ENCODE measurements around the gene STAC3.
"Not testable (repeated sequence)": the region's sequence is repeated elsewhere in the genome, so short reads cannot be mapped to it uniquely, and the experiment has no call there.

The STAC3 gene

DNA sequence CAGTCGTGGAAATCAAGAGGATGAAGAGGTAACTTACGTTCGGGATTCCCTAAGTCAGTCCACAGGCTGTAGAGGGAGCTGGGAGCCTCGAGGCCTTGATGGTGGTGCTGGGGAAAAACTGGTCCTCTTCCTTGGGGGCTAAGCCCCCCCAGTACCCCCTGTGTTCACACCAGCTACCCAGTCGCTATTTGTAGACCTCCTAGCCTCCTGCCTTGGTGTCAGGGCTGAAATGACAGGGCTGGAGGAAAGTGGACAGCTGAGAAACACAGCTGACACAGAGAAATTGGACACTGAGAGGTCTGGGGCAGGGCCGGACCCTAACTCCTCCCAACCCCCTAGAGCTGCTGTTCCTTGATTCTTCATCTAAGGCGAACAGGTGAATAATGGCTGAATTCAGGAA is at the start of gene STAC3:
Gene STAC3 (minus strand): TSS at position 232 of the 400 bp plus-strand sequence. CDS start 1,551 bp downstream, outside the sequence.
- no peak for DNase-seq (ENCODE audit: low read depth)

GRCh38 chr12:57299514-57300016 is 48.6 kb upstream of the STAC3 start:
- DNase-seq (ENCODE audit: low read depth), result no peak

DNA sequence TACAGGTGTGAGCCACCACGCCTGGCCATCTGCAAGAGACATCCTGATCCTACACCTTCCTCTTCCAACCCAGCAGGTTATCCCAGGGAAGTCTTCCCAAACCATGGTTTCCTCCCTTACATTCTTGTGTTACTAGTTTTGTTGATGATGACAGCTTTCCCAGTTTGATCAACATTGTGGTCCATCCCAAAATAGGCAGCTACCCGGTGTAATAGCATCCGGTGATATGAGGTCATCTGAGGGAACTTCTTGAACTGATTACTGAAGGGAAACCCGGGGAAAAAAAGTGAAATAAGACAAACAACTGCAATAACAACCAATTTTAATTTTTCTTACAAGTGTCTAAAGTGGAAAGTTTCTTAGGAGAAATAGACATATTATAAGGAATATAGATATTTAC is 45.3 kb upstream of the STAC3 start:
- DNase-seq (ENCODE audit: low read depth), result no peak

GRCh38 chr12:57282073-57282472 is 31.1 kb upstream of the STAC3 start:
- not testable (repeated sequence) for DNase-seq (ENCODE audit: low read depth)

DNA sequence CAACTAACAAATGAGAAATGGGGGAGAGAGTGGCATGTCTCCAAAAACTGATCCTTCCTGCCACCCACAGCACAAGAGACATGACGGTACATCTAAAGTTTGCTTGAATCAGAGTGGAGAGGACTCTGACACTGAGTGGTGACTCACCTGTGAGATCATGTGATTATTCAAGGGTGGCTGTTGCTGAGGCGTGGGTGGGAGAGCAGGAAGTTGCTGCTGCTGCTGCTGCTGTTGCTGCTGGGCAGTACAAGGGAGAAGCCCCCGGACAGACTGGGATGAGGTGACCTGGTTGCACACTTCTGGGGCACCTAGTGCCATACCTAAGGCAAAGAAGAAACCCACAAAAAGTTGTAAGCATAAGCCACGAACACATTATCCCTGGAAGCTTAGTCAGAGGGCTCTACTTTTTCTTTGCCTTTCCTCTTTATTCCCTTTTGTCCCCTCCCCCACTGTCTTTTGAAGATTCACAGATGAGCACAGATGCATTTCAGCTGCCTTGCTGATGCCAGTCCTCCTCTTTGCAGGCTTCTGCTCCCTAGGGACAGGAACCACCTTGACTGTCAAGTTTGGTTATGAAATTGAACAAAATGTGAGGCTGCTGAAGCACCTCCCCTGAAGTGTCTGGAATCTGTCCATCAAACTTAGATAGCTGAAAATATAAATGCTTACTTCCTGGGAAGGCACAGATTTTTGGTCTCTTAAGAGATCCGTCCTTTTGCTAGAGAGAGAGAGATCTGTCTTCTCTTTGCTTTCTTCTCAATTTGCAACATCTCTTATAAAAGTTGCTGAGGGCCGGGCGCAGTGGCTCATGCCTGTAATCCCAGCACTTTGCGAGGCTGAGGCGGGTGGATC is 29.4 kb upstream of the STAC3 start:
- peak; percentile 43 for DNase-seq (ENCODE audit: low read depth)

DNA sequence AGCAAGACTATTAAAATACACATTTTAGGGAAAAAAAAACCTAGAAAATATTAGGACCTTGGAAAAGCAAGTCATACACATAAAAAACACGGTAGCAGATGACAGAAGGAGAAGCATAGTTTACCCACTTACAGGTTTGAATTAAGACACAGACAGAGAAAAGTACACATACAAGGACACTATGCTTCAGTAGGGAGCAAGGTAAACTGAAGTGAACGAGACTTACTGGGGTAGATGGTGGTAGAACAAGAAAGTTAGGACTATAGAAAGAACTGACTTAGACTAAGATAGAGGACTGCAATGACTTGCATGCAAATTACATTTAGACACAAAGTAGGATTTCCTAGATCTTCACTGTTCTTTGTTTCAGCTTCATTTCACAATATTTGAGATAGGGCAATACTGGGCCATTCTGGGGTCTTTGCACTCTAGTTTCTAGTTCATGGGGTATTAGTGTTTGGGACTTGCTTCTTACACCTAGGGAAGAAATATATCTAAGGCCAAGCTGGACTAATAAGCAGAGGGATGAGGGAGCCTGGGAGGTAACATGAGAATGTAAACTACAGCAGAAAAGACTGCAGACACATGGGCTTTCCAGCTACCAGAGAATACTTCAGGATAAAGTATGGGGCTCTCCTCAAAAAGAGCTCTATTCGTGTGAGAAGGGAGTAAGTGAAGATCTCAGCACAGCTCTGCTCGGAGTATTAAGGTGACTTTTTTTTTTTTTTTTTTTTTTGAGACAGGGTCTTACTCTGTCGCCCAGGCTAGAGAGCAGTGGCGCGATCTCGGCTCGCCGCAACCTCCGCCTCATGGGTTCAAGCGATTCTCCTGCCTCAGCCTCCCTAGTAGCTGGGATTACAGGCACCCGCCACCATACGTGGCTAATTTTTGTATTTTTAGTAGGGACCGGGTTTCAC is 27.7 kb upstream of the STAC3 start:
- no peak for DNase-seq (ENCODE audit: low read depth)

- no peak for DNase-seq (ENCODE audit: low read depth)
Observed at GRCh38 chr12:57276935-57277563, 26.1 kb upstream of the STAC3 start.

GRCh38 chr12:57276233-57276632 is 25.2 kb upstream of the STAC3 start:
- not testable (repeated sequence) for DNase-seq (ENCODE audit: low read depth)

DNA sequence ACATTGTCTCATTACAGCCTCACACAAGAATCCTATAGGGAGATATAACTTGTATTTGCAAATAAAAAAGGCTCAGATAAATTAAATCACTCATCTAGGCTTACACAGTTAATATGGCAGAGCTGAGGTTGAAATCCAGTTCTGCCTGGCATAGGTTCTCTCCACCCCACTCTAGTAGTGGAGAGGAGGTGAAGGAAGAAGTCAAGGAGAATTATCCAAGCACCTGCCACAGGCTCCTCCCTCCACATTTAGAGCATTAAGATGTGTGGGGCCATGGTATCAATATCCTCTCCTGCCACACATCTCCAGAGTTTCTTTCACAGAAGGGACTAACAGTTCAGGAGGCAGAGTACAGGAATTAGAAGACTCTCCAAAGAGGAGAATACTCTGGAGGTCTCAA is 22.5 kb upstream of the STAC3 start:
- DNase-seq (ENCODE audit: low read depth), result no peak

DNA sequence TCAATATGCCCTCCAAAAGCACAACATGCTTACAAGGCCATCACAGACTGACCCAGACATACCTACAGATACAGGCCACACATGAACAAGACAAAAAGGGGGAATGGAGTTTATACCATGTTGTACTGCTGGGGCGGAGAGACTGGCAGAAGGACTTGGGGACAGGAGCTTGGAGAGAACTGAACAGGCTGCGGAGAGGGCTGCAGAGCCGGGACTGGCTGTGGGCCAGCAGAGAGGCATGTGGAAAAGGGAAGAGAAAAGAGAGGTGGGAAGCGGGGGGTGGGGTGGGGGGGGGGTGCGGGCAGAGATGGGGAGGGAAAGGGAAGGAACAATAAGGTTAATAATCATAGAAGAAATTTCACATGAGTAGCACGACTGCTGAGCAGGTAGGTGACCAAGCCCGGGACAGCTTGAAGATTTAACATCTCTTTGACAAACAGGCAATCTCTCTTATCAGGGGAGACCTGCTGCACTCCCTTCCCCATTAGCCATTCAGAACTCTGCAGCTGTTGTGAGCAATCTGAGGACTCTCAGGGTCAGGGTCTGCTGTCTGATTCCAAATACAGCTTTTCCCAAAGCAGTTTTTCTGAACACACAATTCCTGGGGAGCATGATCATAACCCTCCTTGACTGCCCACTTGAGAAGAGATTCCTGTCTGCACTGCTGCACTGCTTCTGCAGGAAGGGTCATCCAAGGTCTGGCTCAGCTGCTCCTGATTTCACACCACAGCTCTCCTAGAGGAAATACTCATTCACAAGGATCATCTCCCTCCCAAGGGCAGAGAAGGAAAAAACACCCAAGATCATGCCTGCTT is 21.6 kb upstream of the STAC3 start:
- no peak for DNase-seq (ENCODE audit: low read depth)

DNA sequence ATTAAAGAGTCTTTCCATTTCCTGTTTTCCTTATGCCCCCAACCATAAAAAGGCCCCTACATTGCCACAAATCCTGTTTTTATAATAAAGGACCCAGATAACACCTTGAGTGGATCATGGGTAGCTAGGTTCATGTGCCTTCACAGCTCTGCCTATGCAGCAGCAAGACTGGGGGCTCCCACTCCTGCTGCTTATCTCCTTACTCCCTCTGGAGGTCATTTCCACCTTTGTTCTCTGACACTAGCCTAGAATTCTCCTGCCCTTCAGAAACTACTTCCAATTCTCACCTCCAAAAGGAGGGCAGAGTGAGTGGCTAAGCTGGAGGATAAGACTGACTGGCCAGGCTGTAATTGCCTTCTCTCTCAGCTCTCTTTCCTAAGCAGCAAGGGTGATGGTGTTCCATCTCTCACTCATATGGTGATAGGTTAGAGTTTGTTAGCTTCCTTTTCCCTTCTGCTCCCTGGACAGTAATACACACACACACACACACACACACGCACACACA is 20.0 kb upstream of the STAC3 start:
- no peak for DNase-seq (ENCODE audit: low read depth)

DNA sequence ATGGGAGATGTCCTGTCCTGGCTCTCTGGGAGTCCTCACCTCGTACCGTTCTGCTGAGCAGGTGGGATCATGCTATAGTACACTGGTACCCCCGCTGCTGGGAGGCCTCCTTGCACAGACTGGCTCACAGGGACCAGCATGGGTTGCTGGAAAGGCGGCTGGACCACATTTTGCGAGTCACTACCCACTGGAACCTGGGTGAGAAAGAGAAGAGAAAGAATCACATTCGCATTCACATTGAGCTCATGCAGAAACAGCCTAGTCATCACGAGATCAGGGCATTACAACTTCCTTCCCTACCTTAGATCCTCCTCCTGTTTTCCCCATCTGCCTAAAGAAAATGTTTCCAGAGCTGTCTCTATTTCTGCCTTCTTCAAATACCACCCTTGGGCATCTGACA is 17.3 kb upstream of the STAC3 start:
- no peak for DNase-seq (ENCODE audit: low read depth)

GRCh38 chr12:57266681-57267080 is 15.7 kb upstream of the STAC3 start:
- no peak for DNase-seq (ENCODE audit: low read depth)

- no peak for DNase-seq (ENCODE audit: low read depth)
Observed at GRCh38 chr12:57263096-57263495, 12.1 kb upstream of the STAC3 start.

DNA sequence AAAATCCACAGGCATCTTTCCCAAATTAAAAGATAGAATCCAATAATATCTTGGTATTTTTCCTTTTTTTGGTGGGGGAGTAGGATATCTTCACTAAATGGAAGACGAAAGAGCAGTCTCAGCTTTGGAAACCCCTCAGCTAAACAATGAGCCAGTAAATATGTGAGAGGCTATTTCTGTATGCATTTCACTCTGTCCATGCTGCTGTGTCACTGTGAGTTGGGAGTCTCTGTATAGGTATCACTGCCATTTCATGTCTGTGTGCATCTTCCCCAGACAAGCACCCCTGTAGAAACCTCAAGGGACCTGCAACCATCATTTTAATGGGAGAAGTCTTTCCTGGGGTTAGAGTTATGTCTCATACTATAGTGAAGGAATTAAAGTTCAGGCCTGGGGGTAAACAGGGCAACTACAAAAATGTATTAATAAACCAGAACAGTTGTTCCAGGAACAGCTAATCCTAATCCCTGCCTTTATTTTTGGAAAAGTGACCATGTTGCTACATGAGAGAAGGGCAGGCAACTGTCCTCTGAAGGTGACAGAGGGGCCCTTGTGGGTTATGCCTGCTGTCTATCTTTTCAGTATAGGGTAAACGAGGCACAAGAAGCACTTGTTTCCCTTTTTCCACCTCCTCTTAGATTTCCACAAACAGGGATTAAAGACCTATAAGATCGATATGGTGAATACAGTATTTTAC is 11.3 kb upstream of the STAC3 start:
- no peak for DNase-seq (ENCODE audit: low read depth)

DNA sequence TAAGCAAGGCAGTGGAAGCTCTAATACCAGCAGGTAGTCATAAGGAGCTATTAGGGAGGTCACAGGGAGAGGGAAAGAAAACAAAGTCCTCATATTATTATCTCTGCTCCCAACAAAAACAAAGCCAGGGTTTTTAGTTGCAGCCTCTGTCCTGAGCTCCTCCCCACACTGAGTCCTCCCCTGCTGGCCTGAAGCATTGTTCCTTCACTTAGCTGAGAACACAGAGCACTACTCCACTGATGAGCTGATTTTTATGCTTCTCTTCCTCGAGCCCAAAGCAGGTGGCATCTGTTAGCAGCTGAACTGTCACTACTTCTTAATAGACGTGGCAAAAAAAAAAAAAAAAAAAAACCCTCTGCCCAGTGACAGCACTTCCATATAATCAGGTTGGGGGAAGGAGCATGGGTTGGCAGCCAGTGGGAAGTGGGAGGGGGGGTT is 10.5 kb upstream of the STAC3 start:
- DNase-seq (ENCODE audit: low read depth), result no peak

DNA sequence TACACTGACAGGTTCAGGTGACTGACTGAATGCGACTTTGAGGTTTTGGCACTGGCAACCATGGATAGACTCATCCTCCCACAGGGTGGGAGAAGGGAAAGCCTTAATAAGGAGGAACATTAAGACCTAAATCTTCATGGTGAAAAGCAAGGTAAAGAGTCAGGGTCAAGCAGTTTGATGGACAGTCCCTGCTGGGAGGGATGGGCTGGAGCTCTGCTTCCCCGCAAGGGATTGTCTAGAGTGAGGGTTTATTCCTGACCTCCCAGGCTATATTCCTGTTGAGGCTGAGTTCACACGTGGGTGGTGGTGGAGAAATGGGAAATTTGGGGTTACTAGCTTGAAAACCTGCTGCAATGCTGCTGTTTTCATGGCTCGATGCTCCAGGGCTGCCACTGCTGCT is 9.4 kb upstream of the STAC3 start:
- DNase-seq (ENCODE audit: low read depth), result no peak

DNA sequence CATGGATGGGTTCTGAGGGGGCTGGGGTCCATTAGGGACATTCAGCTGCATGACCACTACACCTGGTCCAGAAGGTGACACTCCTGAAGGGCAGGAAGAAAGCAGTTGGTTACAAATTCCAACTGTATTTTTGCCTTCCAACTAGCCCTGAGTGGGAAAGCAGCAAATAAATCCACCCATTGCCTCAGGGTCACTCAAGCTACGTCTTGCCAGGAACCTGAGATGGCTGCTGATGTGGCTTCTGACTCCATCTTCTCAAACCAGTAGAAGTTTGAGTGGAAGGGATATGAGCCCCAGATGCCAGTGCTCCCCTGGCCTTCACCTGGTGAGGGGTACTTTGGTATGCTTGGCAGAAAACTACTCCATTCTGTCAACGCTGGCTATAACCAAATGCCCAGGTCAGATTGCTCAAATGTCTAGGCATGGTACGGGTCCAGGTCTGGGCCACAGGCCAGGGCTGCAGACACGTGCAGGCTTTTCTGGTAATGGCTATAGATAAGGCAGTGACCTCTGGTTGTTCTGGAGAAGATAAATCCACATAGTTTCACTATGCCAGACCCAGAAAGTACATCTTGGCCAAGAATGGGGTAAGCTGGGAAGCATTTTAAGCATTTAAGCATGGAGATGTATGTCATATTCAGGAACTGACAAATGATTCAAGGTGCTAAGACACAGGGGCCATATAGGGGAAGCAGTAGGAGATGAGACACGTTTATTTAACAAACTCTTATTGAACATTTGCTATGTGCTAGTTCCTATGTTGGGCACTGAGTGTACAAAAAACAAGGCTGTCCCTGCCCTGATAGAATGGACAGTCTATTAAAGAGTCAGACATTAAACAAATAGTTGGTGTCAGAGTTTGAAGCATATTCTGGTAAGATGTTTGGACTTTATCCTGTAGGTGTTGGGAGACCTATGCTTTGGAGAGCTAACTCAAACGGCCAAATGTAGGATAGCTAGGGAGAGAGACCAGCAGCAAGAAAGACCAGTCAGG is 8.3 kb upstream of the STAC3 start:
- no peak for DNase-seq (ENCODE audit: low read depth)

GRCh38 chr12:57255916-57256315 is 4.9 kb upstream of the STAC3 start:
- DNase-seq (ENCODE audit: low read depth), result no peak

All from HS-27A (cell line).